Mucosa of rectum (tissue), 2 donors: ENCODE measurements around the gene FKBP15.

Source experiments
- H3K27ac ChIP-seq, 2 donors: one replicate each; pipeline ENCODE4 v1.7.0; 2013; ENCODE audit warnings: inconsistent platforms in 2 of 2, low read depth in 2 of 2, low read length in 2 of 2
- H3K27me3 ChIP-seq, 2 donors: one replicate each; pipeline ENCODE4 v1.7.0; 2013; ENCODE audit warnings: low read length in 2 of 2; ENCODE audit not compliant: control insufficient read depth in 2 of 2, insufficient read depth in 2 of 2
- H3K36me3 ChIP-seq, 2 donors: one replicate each; pipeline ENCODE4 v1.7.0; 2013; ENCODE audit warnings: low read length in 2 of 2; ENCODE audit not compliant: control insufficient read depth in 2 of 2, insufficient read depth in 2 of 2
- H3K4me1 ChIP-seq, 2 donors: one replicate each; pipeline ENCODE4 v1.7.0; 2013; ENCODE audit warnings: low read length in 2 of 2, mild to moderate bottlenecking in 1 of 2; ENCODE audit not compliant: control insufficient read depth in 2 of 2, insufficient read depth in 2 of 2
- H3K4me3 ChIP-seq, 2 donors: one replicate each; pipeline ENCODE4 v1.7.0; 2013; ENCODE audit warnings: low read length in 2 of 2
- H3K9ac ChIP-seq, 2 donors: one replicate each; pipeline ENCODE4 v1.7.0; 2013; ENCODE audit warnings: low read length in 2 of 2, low read depth in 1 of 2, mild to moderate bottlenecking in 1 of 2
- H3K9me3 ChIP-seq, 2 donors: one replicate each; pipeline ENCODE4 v1.7.0; 2013; ENCODE audit warnings: low read length in 2 of 2; ENCODE audit not compliant: control insufficient read depth in 2 of 2
- donor health status: healthy.
- donor health status: Normal muscosa, but diverticular disease.

The FKBP15 gene

GRCh38 chr9:113186137-113186755 is 34.8 kb downstream of the FKBP15 start:
- Histone ChIP-seq H3K9me3 (no peaks in the 10 kb centered on the region), H3K4me1 (no peaks in the 10 kb centered on the region), H3K36me3 (peaks cover 71 to 84% of the 10 kb centered on the region in 2 donors), H3K27ac (no peak overlapping the region), H3K9ac (no peak overlapping the region), H3K27me3 (no peaks in the 10 kb centered on the region), H3K4me3 (no peak overlapping the region)

- peaks cover 76 to 77% of the 10 kb centered on the region in 2 donors for H3K36me3 ChIP-seq
Observed at GRCh38 chr9:113185271-113185670, 35.8 kb downstream of the FKBP15 start.

DNA sequence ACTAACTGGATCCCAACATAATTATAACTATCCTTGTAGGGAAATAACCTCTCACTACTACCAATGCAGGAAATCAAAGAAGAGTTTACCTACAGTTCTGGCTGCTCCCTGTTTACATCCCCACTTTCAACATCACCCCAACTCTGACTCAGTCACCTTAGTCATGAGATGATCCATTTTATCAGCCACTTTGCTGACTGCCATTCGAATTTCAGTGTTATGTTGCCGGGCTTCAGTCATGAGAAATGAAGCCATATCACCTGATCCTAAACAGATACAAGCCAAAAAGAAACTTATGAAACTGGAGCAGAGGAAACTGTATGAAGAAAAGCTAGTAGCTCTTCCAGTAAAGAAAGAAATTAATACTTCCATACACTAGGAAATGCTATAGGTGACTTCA is 36.5 kb downstream of the FKBP15 start:
- H3K4me1 ChIP-seq, result no peaks in the 10 kb centered on the region
- H3K9me3 ChIP-seq, result no peaks in the 10 kb centered on the region
- H3K27me3 ChIP-seq, result no peaks in the 10 kb centered on the region
- H3K4me3 ChIP-seq, result no peak overlapping the region
- H3K27ac ChIP-seq, result no peak overlapping the region
- H3K36me3 ChIP-seq, result peaks cover 78 to 81% of the 10 kb centered on the region in 2 donors
- no peak overlapping the region for H3K9ac ChIP-seq

More at GRCh38 chr9:113185271-113185670, 35.8 kb downstream of the FKBP15 start:
- Histone ChIP-seq H3K4me1 (no peaks in the 10 kb centered on the region), H3K27me3 (no peaks in the 10 kb centered on the region), H3K9ac (no peak overlapping the region), H3K27ac (no peak overlapping the region), H3K9me3 (no peaks in the 10 kb centered on the region), H3K4me3 (no peak overlapping the region)

- H3K27me3 ChIP-seq, result no peaks in the 10 kb centered on the region
- no peak overlapping the region for H3K4me3 ChIP-seq
- no peaks in the 10 kb centered on the region for H3K4me1 ChIP-seq
- H3K27ac ChIP-seq, result no peak overlapping the region
- no peak overlapping the region for H3K9ac ChIP-seq
- peaks cover 79 to 80% of the 10 kb centered on the region in 2 donors for H3K36me3 ChIP-seq
- H3K9me3 ChIP-seq, result no peaks in the 10 kb centered on the region
Observed at GRCh38 chr9:113183956-113184488, 37.1 kb downstream of the FKBP15 start.

- Histone ChIP-seq H3K9ac (no peak overlapping the region), H3K27me3 (no peaks in the 10 kb centered on the region), H3K9me3 (no peaks in the 10 kb centered on the region), H3K4me3 (no peak overlapping the region), H3K4me1 (no peaks in the 10 kb centered on the region), H3K27ac (no peak overlapping the region), H3K36me3 (peaks cover 76 to 78% of the 10 kb centered on the region in 2 donors)
Observed at GRCh38 chr9:113181165-113181564, 39.9 kb downstream of the FKBP15 start.

DNA sequence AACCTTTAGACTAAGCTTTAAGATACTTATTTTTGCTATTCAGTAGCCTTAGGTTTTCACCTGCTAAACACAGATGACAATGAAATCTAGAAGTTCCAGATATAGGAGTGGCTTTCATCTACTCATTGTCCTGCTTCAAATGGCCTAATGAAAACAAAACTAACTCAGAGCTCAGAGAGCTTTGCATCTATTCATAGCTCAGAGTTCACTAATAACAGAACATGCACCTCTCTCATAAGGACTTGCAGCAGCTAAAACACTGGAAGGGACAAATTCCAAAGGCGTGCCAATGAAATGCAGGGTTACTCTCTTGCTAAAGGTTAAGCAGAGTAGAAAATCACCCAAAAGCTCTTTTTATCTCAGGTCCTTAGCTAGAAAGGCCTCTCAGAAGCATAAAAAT is 41.2 kb downstream of the FKBP15 start:
- no peak overlapping the region for H3K27ac ChIP-seq
- peaks cover 72 to 76% of the 10 kb centered on the region in 2 donors for H3K36me3 ChIP-seq
- no peaks in the 10 kb centered on the region for H3K4me1 ChIP-seq
- no peaks in the 10 kb centered on the region for H3K27me3 ChIP-seq
- H3K9me3 ChIP-seq, result no peaks in the 10 kb centered on the region
- H3K9ac ChIP-seq, result no peak overlapping the region
- no peak overlapping the region for H3K4me3 ChIP-seq

DNA sequence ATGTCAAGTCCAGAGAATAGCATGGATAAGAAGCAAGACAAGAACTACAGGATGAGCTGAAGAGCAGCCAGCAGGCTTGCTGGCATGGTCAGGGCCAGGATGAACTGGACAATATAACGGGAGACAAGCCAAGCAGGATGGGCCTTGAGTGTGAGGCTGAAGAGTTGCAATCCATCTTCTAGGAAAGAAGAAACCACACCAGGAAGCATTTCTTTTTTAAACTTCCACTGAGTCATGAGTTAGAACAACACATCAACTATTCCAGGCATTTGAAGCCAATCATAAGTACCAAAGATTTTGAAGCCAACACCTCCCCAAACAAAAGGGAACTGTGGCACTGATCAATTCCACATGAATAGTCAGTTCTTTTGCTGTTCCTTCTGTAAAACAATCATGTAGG is 43.0 kb downstream of the FKBP15 start:
- no peaks in the 10 kb centered on the region for H3K27me3 ChIP-seq
- H3K36me3 ChIP-seq, result peaks cover 74 to 75% of the 10 kb centered on the region in 2 donors
- H3K9me3 ChIP-seq, result no peaks in the 10 kb centered on the region
- no peak overlapping the region for H3K27ac ChIP-seq
- H3K4me1 ChIP-seq, result no peaks in the 10 kb centered on the region
- H3K9ac ChIP-seq, result no peak overlapping the region
- no peak overlapping the region for H3K4me3 ChIP-seq

GRCh38 chr9:113177251-113177650 is 43.8 kb downstream of the FKBP15 start:
- H3K27me3 ChIP-seq, result no peaks in the 10 kb centered on the region
- peaks cover 74 to 75% of the 10 kb centered on the region in 2 donors for H3K36me3 ChIP-seq
- H3K27ac ChIP-seq, result no peak overlapping the region
- H3K4me3 ChIP-seq, result no peak overlapping the region
- no peak overlapping the region for H3K9ac ChIP-seq
- no peaks in the 10 kb centered on the region for H3K4me1 ChIP-seq
- H3K9me3 ChIP-seq, result no peaks in the 10 kb centered on the region

DNA sequence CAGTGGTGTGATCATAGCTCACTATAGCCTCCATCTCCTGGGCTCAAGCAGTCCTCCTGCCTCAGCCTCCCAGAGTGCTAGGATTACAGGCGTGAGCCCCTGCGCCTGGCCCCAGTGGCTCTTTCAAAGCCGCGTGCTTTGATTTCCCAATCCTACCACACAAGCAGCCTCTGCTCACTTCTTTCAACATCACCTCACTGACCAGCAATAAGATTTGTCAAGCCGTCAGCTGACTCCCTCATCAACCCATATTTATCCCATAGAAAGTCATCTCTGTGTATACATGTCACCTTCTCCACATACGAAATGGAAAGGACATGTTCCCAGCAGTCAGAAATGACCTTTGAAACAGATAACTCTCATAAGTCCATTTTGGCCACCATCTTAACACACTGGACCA is 44.3 kb downstream of the FKBP15 start:
- H3K9ac ChIP-seq, result no peak overlapping the region
- H3K36me3 ChIP-seq, result peaks cover 70 to 71% of the 10 kb centered on the region in 2 donors
- H3K4me3 ChIP-seq, result no peak overlapping the region
- no peaks in the 10 kb centered on the region for H3K4me1 ChIP-seq
- H3K9me3 ChIP-seq, result no peaks in the 10 kb centered on the region
- no peaks in the 10 kb centered on the region for H3K27me3 ChIP-seq
- H3K27ac ChIP-seq, result no peak overlapping the region

DNA sequence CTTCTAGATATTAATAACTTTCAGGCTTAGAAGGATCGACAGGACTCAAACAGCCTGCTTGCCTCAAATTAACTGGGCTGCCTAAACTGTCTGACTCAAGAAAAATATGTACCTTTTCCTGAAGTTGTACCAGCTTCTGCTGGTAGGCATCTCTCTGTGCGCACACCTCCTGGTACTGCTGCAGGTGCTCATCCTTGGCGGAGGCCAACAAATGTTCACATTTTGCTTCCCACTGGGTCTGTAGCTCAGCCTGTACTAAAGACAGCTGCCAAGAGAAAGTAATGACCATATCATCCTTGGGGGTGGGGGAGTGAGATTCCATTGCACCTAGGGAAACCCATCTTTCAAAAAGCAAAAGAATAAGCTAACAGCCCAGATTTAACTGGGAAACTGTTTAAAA is 47.7 kb downstream of the FKBP15 start:
- H3K27ac ChIP-seq, result no peak overlapping the region
- H3K36me3 ChIP-seq, result peaks cover 80 to 83% of the 10 kb centered on the region in 2 donors

More for the DNA sequence above, 47.7 kb downstream of the FKBP15 start:
- Histone ChIP-seq H3K4me1 (no peaks in the 10 kb centered on the region), H3K4me3 (no peak overlapping the region), H3K9me3 (no peaks in the 10 kb centered on the region), H3K9ac (no peak overlapping the region), H3K27me3 (no peaks in the 10 kb centered on the region)
